Nephron progenitor cell (in vitro differentiated cells): ENCODE data around the gene NFASC.

ENCODE experiments used
- DNase-seq: peaks from one replicate; pipeline ENCODE4 v3.0.0; 2021
- H3K27ac Mint-ChIP-seq: 2 replicates; pipeline ENCODE4 v1.8.0; 2021; ENCODE audit warnings: mild to moderate bottlenecking, moderate library complexity, mixed read lengths
- H3K27me3 Mint-ChIP-seq: 2 replicates; pipeline ENCODE4 v1.8.0; 2021; ENCODE audit warnings: mild to moderate bottlenecking, low read depth, mixed read lengths; ENCODE audit not compliant: poor library complexity
- H3K36me3 Mint-ChIP-seq: 2 replicates; pipeline ENCODE4 v1.8.0; 2021; ENCODE audit warnings: low read depth, mixed read lengths
- H3K4me1 Mint-ChIP-seq: 2 replicates; pipeline ENCODE4 v1.8.0; 2021; ENCODE audit warnings: mixed read lengths
- H3K4me3 Mint-ChIP-seq: 2 replicates; pipeline ENCODE4 v1.8.0; 2021; ENCODE audit warnings: mild to moderate bottlenecking, moderate library complexity, mixed read lengths
- H3K9me3 Mint-ChIP-seq: 2 replicates; pipeline ENCODE4 v1.8.0; 2021; ENCODE audit warnings: mild to moderate bottlenecking, moderate library complexity, mixed read lengths
- TF ChIP-seq, protein P1 (sequence below): fragments of 200-600 bp; sonication (generic); IDR thresholded peaks from 2 replicates; pipeline ENCODE4 v1.5.0; 2021; ENCODE audit warnings: antibody characterized with exemption

The NFASC gene

DNA sequence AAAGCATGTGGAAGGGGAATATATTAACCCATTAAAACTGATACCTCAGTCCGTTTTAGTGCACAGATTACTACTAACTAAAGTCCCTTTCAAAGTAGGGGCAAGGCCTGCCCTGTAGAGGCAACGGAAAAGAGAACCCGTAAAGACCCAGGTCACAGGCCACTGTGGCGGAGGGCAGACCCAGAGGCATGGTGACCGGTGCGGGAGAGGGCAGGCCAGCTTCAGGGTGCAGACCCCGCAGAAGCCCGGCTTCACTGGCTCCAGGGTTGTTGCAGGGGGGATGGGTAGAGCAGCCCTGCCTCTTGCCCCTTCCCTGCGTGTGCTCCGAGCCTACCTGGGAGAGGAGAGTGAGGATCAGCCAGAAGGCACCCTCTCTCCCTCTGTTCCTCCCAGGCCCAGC is 190.1 kb downstream of the NFASC start:
- no peak overlapping the region for H3K4me3 Mint-ChIP-seq
- H3K36me3 Mint-ChIP-seq = no peaks in the 10 kb centered on the region
- H3K27me3 Mint-ChIP-seq = peaks cover under 1% of the 10 kb centered on the region
- TF ChIP-seq, protein P1, sequence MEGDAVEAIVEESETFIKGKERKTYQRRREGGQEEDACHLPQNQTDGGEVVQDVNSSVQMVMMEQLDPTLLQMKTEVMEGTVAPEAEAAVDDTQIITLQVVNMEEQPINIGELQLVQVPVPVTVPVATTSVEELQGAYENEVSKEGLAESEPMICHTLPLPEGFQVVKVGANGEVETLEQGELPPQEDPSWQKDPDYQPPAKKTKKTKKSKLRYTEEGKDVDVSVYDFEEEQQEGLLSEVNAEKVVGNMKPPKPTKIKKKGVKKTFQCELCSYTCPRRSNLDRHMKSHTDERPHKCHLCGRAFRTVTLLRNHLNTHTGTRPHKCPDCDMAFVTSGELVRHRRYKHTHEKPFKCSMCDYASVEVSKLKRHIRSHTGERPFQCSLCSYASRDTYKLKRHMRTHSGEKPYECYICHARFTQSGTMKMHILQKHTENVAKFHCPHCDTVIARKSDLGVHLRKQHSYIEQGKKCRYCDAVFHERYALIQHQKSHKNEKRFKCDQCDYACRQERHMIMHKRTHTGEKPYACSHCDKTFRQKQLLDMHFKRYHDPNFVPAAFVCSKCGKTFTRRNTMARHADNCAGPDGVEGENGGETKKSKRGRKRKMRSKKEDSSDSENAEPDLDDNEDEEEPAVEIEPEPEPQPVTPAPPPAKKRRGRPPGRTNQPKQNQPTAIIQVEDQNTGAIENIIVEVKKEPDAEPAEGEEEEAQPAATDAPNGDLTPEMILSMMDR = no peak
- DNase-seq = no peak
- H3K4me1 Mint-ChIP-seq = peaks cover 29% of the 10 kb centered on the region
- no peaks in the 10 kb centered on the region for H3K9me3 Mint-ChIP-seq
- no peak overlapping the region for H3K27ac Mint-ChIP-seq

DNA sequence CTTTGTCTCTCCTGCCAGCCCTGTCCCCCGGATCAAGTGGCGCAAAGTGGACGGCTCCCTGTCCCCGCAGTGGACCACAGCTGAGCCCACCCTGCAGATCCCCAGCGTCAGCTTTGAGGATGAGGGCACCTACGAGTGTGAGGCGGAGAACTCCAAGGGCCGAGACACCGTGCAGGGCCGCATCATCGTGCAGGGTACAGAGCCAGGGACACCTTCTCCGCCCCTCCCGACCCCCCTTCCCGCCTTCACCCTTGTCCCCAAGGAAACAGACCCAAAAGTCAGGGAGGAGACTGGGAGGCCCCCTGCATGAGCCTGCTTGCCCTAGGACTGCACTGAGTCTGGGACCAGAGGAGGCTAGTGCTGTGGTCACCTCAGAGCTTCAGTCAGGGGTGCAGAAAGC is 190.6 kb downstream of the NFASC start:
- no peak overlapping the region for H3K4me3 Mint-ChIP-seq

DNA sequence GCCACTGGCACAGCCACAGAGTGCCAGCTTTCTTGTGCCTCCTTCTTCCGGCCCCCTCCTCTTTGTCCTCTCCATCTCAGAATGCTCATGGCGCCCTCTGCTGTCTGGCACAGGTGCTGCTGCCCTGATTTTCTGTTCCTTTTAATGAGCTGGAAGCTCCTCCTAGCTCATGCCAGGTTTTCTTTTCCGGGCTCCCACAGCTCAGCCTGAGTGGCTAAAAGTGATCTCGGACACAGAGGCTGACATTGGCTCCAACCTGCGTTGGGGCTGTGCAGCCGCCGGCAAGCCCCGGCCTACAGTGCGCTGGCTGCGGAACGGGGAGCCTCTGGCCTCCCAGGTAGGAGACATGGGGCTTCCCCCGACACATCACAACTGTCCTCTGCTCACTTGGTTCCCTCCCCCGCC is 191.0 kb downstream of the NFASC start:
- Mint-ChIP-seq H3K4me3 (no peak overlapping the region), H3K4me1 (peaks cover 29% of the 10 kb centered on the region), H3K27me3 (peaks cover 5% of the 10 kb centered on the region), H3K27ac (no peak overlapping the region), H3K36me3 (no peaks in the 10 kb centered on the region), H3K9me3 (no peaks in the 10 kb centered on the region)
- TF ChIP-seq, protein P1 = peak; percentile 82
- DNase-seq = peak; percentile 93

More for the DNA sequence above, 190.6 kb downstream of the NFASC start:
- DNase-seq = no peak
- TF ChIP-seq, protein P1 = no peak
- H3K9me3 Mint-ChIP-seq = no peaks in the 10 kb centered on the region
- H3K27me3 Mint-ChIP-seq = peaks cover 5% of the 10 kb centered on the region
- peaks cover 29% of the 10 kb centered on the region for H3K4me1 Mint-ChIP-seq
- H3K36me3 Mint-ChIP-seq = no peaks in the 10 kb centered on the region
- H3K27ac Mint-ChIP-seq = no peak overlapping the region

DNA sequence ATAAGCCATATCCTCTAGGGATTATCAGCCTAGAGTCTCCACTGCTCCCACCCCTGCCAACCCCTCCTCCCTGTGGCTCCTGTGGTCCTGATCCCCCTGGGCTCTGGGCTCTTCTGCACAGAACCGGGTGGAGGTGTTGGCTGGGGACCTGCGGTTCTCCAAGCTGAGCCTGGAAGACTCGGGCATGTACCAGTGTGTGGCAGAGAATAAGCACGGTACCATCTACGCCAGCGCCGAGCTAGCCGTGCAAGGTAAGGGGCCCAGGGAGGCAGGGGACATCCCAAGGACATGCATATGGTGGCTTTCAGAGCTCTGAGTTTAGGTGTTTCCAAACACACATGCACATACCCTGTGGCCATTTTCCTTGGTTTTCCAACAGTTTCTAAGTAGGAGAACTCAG is 191.7 kb downstream of the NFASC start:
- no peaks in the 10 kb centered on the region for H3K9me3 Mint-ChIP-seq
- no peaks in the 10 kb centered on the region for H3K36me3 Mint-ChIP-seq
- H3K27me3 Mint-ChIP-seq = peaks cover 5% of the 10 kb centered on the region
- peaks cover 29% of the 10 kb centered on the region for H3K4me1 Mint-ChIP-seq
- no peak overlapping the region for H3K27ac Mint-ChIP-seq
- H3K4me3 Mint-ChIP-seq = no peak overlapping the region
- TF ChIP-seq, protein P1 = no peak
- no peak for DNase-seq

DNA sequence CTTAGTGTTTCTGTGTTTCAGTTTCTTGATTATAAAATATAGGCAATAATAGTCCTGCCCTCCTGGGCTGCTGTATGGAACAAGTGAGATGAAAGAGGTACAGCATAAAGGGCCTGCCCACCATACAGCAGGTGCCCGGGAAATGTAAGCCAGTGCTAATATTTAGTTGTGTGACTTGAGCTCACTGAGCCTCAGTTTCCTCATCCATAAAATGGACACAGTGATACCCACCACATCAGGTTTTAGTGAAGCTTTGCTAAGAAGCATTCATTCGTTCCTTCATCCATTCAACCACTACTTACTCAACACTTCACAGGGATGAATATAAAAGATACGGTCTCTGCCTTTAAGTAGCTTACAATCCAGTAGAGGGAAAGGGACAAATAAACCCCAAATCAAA is 192.2 kb downstream of the NFASC start:
- Mint-ChIP-seq H3K9me3 (no peaks in the 10 kb centered on the region), H3K4me1 (peaks cover 29% of the 10 kb centered on the region), H3K27me3 (peaks cover 5% of the 10 kb centered on the region), H3K4me3 (no peak overlapping the region), H3K36me3 (no peaks in the 10 kb centered on the region), H3K27ac (no peak overlapping the region)
- no peak for DNase-seq
- TF ChIP-seq, protein P1 = no peak

DNA sequence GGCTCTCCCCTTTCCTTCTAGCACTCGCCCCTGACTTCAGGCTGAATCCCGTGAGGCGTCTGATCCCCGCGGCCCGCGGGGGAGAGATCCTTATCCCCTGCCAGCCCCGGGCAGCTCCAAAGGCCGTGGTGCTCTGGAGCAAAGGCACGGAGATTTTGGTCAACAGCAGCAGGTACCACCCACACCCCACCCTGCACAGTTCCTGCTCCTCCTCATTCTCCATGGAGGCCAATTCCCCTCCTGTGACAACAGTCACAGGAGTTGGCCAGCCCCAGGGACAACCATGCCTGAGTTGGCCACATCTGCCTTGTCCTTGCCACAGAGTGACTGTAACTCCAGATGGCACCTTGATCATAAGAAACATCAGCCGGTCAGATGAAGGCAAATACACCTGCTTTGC is 193.6 kb downstream of the NFASC start:
- Mint-ChIP-seq H3K9me3 (no peaks in the 10 kb centered on the region), H3K4me3 (no peak overlapping the region), H3K27ac (no peak overlapping the region), H3K4me1 (peaks cover 25% of the 10 kb centered on the region), H3K27me3 (peaks cover 5% of the 10 kb centered on the region), H3K36me3 (no peaks in the 10 kb centered on the region)
- TF ChIP-seq, protein P1 = no peak
- no peak for DNase-seq
